Spleen (tissue), 7 donors: ENCODE data around the gene BABAM2.

Experiments used
- POLR2A ChIP-seq, 3 donors: fragments of 450-650 bp; IDR thresholded peaks; one replicate each; pipeline ENCODE4 v1.5.1; 2017; ENCODE audit warnings: antibody characterized with exemption in 3 of 3, mild to moderate bottlenecking in 1 of 3
- TF ChIP-seq, protein P1 (sequence below), 11 experiments: fragments of 200-600 bp in 7 of 11; fragments of 450-650 bp in 4 of 11; sonication (generic) in 4 of 11; IDR thresholded peaks in 8 of 11; conservative IDR thresholded peaks in 3 of 11; 1 replicate in 7 of 11; 2 replicates in 4 of 11; pipeline versions ENCODE4 v1.4.0 to v1.8.0; 2016 to 2021; ENCODE audit warnings: antibody characterized with exemption in 11 of 11, inconsistent platforms in 4 of 11, mild to moderate bottlenecking in 1 of 11
- donor health status: DM: no; HTN: no; CAD: no; lungs with moderate emphysema.
- donor health status: DM: no; HTN: no; CAD: no.
- donor health status: DM: no; HTN: no; CAD: no.

DNA sequence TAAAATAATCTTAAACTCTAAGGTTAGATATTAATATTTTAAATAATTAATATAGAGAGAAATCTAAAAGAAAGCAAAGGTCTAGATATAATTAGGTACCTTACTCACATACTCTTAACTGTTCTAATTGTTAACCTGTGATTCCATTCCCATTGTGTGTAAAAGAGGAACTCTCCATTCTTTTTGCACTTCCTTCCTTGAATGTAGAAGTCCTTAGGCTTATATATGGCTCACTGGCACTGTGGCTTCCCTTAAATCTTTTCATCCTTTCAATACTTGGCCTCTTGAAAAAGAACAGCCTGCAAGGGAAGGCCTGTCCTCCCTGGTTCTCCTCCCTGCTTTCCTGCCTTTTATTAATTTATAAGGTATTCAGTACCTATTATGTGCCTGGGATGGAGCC, 319.3 kb downstream of the BABAM2 start:
- TF ChIP-seq, protein P1, sequence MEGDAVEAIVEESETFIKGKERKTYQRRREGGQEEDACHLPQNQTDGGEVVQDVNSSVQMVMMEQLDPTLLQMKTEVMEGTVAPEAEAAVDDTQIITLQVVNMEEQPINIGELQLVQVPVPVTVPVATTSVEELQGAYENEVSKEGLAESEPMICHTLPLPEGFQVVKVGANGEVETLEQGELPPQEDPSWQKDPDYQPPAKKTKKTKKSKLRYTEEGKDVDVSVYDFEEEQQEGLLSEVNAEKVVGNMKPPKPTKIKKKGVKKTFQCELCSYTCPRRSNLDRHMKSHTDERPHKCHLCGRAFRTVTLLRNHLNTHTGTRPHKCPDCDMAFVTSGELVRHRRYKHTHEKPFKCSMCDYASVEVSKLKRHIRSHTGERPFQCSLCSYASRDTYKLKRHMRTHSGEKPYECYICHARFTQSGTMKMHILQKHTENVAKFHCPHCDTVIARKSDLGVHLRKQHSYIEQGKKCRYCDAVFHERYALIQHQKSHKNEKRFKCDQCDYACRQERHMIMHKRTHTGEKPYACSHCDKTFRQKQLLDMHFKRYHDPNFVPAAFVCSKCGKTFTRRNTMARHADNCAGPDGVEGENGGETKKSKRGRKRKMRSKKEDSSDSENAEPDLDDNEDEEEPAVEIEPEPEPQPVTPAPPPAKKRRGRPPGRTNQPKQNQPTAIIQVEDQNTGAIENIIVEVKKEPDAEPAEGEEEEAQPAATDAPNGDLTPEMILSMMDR (IDR thresholded peaks at IDR 0.05 in 8 of 11, conservative IDR thresholded peaks at IDR 0.05 in 3 of 11) = no peak
- TF ChIP-seq POLR2A (IDR thresholded peaks at IDR 0.05) = no peak
